Calu3 (cell line): ENCODE data around the gene CEP162. TPM values are rescaled to one million over a fixed set of nuclear protein-coding genes. Genes with fewer than 3 reads are reported as not detected.
"Not testable (repeated sequence)": the region's sequence is repeated elsewhere in the genome, so short reads cannot be mapped to it uniquely, and the experiment has no call there.

Source experiments
- BruUV-seq: library from RNA; stranded (reverse); fragments of 400-500 nt; replicated peaks from 2 replicates; lab custom pipeline; 2021; lab: Mats Ljungman, UMichigan
- CTCF ChIA-PET: fragments of 300-600 bp; sonication (Branson Sonifier 250); formaldehyde crosslinking; loops from one replicate; lab custom pipeline; 2022; ENCODE audit warnings: antibody characterized with exemption; lab: Charles Lee
- DNase-seq: peaks from one replicate; pipeline ENCODE4 v3.0.0; 2022
- H3K27ac Mint-ChIP-seq: one replicate; pipeline ENCODE4 v1.8.0; 2022; ENCODE audit warnings: mixed read lengths; ENCODE audit not compliant: unreplicated experiment
- H3K27me3 Mint-ChIP-seq: one replicate; pipeline ENCODE4 v1.8.0; 2022; ENCODE audit warnings: mixed read lengths; ENCODE audit not compliant: unreplicated experiment
- H3K36me3 Mint-ChIP-seq: one replicate; pipeline ENCODE4 v1.8.0; 2022; ENCODE audit warnings: mild to moderate bottlenecking, moderate library complexity, mixed read lengths; ENCODE audit not compliant: insufficient read depth, unreplicated experiment
- H3K4me1 Mint-ChIP-seq: one replicate; pipeline ENCODE4 v1.8.0; 2022; ENCODE audit warnings: mild to moderate bottlenecking, low read depth, mixed read lengths; ENCODE audit not compliant: unreplicated experiment
- H3K4me3 Mint-ChIP-seq: one replicate; pipeline ENCODE4 v1.8.0; 2022; ENCODE audit warnings: mild to moderate bottlenecking, low read depth, moderate library complexity, mixed read lengths; ENCODE audit not compliant: unreplicated experiment
- H3K9me3 Mint-ChIP-seq: one replicate; pipeline ENCODE4 v1.8.0; 2022; ENCODE audit warnings: low read depth, mixed read lengths; ENCODE audit not compliant: unreplicated experiment
- CTCF ChIP-seq: fragments of 200-600 bp; IDR thresholded peaks from one replicate; pipeline ENCODE4 v1.8.0; 2022; ENCODE audit warnings: antibody characterized with exemption; ENCODE audit not compliant: unreplicated experiment
- intact Hi-C: fragments of 100-400 bp; cut with micrococcal nuclease; formaldehyde crosslinking; loops from one replicate; pipeline ENCODE4 v1.10.0; 2022; ENCODE audit not compliant: unreplicated experiment
- total RNA-seq: library from RNA; stranded (reverse); gene quantifications from 2 replicates; pipeline ENCODE4 v1.2.3, GENCODE V29; 2022

The CEP162 gene
- total RNA-seq, 1 experiment from 2014 or later = 8.2 TPM

- intact Hi-C loops = no loop called here
- peaks cover 16% of the 10 kb centered on the region for H3K27me3 Mint-ChIP-seq
- peak overlapping the region; percentile 84 for H3K4me3 Mint-ChIP-seq
- DNase-seq = no peak
- H3K4me1 Mint-ChIP-seq = peaks cover 9% of the 10 kb centered on the region
- peak overlapping the region; percentile 32 for H3K27ac Mint-ChIP-seq
- H3K9me3 Mint-ChIP-seq = no peaks in the 10 kb centered on the region
- BruUV-seq = no TSS peak
- TF ChIP-seq CTCF = no peak
- CTCF ChIA-PET = interaction anchor here (0.8 to 0.9 kb wide), 2 partner anchors 367 to 612 kb away, joined by 3 read pairs; partner anchors contain the start of gene CYB5R4
- H3K36me3 Mint-ChIP-seq = peaks cover 13% of the 10 kb centered on the region
Measured at GRCh38 chr6:84227044-84227433, 404 bp downstream of the CEP162 start.

- Mint-ChIP-seq H3K4me1 (peaks cover 9% of the 10 kb centered on the region), H3K9me3 (no peaks in the 10 kb centered on the region), H3K36me3 (peaks cover 13% of the 10 kb centered on the region), H3K27ac (no peak overlapping the region), H3K27me3 (peaks cover 14% of the 10 kb centered on the region), H3K4me3 (no peak overlapping the region)
- BruUV-seq = no TSS peak
- no peak for DNase-seq
- no peak for TF ChIP-seq CTCF
- CTCF ChIA-PET = no interaction called here
- intact Hi-C loops = no loop called here
Measured at GRCh38 chr6:84224251-84224650, 3.2 kb downstream of the CEP162 start.

GRCh38 chr6:84223608-84224007 is 3.8 kb downstream of the CEP162 start:
- H3K27me3 Mint-ChIP-seq, CTCF ChIA-PET, intact Hi-C loops, H3K4me3 Mint-ChIP-seq, H3K4me1 Mint-ChIP-seq, BruUV-seq, H3K9me3 Mint-ChIP-seq, DNase-seq, H3K27ac Mint-ChIP-seq: not testable (repeated sequence)
- H3K36me3 Mint-ChIP-seq = peaks cover 13% of the 10 kb centered on the region

- intact Hi-C loops = no loop called here
- Mint-ChIP-seq H3K27ac (no peak overlapping the region), H3K9me3 (no peaks in the 10 kb centered on the region), H3K4me1 (peaks cover 9% of the 10 kb centered on the region), H3K27me3 (no peaks in the 10 kb centered on the region), H3K36me3 (peaks cover 6% of the 10 kb centered on the region), H3K4me3 (no peak overlapping the region)
- no TSS peak for BruUV-seq
- no peak for DNase-seq
- CTCF ChIA-PET = no interaction called here
- TF ChIP-seq CTCF = no peak
Measured at GRCh38 chr6:84222426-84222825, 5.0 kb downstream of the CEP162 start.

- Mint-ChIP-seq H3K27me3 (no peaks in the 10 kb centered on the region), H3K27ac (no peak overlapping the region), H3K9me3 (no peaks in the 10 kb centered on the region), H3K4me3 (no peak overlapping the region), H3K4me1 (peaks cover 6% of the 10 kb centered on the region), H3K36me3 (no peaks in the 10 kb centered on the region)
- no TSS peak for BruUV-seq
- no peak for DNase-seq
- CTCF ChIA-PET = no interaction called here
- intact Hi-C loops = loop anchor here (1.0 kb wide), 2 partner anchors 337 to 606 kb away; no protein-coding TSS in a partner anchor
- TF ChIP-seq CTCF = peak; percentile 47
Measured at GRCh38 chr6:84220809-84221409, 6.5 kb downstream of the CEP162 start.
